Measurements from ENCODE around the gene ARID3B.

Gene ARID3B

DNA sequence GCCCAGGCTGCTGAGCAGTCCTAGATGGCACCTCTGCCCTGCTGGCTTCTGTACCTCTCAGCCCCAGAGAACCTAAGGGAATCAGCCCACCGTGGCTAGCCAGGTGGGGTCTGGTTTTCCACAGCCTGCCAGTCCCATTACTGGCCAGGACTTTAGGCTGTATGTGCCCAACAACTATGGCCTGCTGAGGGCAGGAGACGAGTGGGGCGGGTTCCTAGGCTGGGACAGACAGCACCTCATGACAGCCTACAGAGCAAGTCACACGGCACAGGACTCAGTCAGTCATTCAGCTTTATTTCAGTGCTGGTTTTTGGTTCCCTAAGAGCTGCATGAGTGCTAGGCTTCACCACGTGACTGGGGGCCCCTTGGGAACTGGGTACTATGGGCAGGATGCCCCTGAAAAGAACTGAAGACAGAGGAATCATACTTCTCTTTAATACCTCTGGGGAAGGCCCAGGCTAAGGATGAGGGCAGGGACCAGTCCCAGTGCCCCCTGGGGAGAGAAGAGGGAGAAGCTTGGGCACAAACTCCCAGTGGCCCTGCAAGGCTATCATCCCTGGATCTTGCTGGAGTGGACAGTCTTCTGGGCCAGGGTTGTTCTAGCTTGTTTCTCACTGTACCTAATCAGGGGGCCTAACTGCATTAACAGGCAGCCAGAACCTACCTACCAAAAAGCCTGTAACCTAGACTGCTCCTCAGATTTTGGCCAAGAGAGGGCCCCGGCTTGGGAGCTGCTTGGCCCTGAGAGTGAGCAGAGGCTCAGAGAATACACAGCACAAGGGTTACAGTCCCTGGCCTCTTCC, 89.5 kb downstream of the ARID3B start:
- in situ Hi-C loops (cut with MboI; ENCODE audit: low sequenced_read_pairs, unreplicated experiment) = loop anchor here (25.0 kb wide), 1 partner anchor 307 kb away; the partner anchor contains the start of gene COX5A
- TF ChIP-seq, protein P1, sequence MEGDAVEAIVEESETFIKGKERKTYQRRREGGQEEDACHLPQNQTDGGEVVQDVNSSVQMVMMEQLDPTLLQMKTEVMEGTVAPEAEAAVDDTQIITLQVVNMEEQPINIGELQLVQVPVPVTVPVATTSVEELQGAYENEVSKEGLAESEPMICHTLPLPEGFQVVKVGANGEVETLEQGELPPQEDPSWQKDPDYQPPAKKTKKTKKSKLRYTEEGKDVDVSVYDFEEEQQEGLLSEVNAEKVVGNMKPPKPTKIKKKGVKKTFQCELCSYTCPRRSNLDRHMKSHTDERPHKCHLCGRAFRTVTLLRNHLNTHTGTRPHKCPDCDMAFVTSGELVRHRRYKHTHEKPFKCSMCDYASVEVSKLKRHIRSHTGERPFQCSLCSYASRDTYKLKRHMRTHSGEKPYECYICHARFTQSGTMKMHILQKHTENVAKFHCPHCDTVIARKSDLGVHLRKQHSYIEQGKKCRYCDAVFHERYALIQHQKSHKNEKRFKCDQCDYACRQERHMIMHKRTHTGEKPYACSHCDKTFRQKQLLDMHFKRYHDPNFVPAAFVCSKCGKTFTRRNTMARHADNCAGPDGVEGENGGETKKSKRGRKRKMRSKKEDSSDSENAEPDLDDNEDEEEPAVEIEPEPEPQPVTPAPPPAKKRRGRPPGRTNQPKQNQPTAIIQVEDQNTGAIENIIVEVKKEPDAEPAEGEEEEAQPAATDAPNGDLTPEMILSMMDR (IDR thresholded peaks at IDR 0.05; ENCODE audit: borderline replicate concordance, control extremely low read depth, extremely low read depth, insufficient read depth, missing control alignments) = no peak
- DNase-seq (ENCODE audit: low spot score) = no peak

DNA sequence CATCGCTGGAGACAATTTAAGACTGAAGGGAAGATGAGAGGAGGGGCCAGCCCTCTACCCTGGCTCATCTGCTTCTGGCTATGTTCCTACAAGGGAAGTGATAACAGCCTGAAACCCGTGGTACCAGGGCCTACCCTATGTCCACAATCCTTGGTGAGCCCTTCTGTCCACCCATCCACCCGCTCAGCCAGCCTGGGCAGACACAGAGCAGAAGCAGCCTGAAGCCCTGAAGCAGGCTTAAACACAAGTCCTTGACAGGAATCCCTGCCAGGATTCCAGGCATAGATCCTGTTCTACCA, 90.0 kb downstream of the ARID3B start:
- DNase-seq (ENCODE audit: low spot score) = no peak
- in situ Hi-C loops (cut with MboI; ENCODE audit: low sequenced_read_pairs, unreplicated experiment) = loop anchor here (25.0 kb wide), 1 partner anchor 306 kb away; the partner anchor contains the start of gene COX5A
- TF ChIP-seq, protein P1 (IDR thresholded peaks at IDR 0.05; ENCODE audit: borderline replicate concordance, control extremely low read depth, extremely low read depth, insufficient read depth, missing control alignments) = no peak

DNA sequence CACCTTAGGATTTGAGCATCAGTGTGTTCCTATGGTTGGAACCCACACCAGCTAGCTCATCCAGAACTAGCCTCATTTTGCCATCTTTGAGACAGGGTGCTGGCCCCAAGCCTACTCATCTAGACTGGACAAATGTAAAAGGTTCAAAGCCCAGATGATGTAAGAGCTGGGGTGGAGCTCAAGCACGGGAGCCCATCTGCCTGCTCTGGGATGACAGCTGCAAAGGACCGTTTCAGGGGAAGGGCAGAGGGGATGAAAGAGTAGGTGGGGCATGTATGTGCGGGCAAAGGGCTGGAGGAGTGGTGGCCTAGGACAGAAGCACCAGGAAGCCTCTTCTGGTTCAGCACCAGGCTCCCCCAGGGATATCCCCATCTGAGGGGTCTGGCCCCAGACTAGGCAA, 90.4 kb downstream of the ARID3B start:
- TF ChIP-seq, protein P1 (IDR thresholded peaks at IDR 0.05; ENCODE audit: borderline replicate concordance, control extremely low read depth, extremely low read depth, insufficient read depth, missing control alignments) = no peak
- DNase-seq (ENCODE audit: low spot score) = no peak
- in situ Hi-C loops (cut with MboI; ENCODE audit: low sequenced_read_pairs, unreplicated experiment) = loop anchor here (25.0 kb wide), 1 partner anchor 306 kb away; the partner anchor contains the start of gene COX5A

DNA sequence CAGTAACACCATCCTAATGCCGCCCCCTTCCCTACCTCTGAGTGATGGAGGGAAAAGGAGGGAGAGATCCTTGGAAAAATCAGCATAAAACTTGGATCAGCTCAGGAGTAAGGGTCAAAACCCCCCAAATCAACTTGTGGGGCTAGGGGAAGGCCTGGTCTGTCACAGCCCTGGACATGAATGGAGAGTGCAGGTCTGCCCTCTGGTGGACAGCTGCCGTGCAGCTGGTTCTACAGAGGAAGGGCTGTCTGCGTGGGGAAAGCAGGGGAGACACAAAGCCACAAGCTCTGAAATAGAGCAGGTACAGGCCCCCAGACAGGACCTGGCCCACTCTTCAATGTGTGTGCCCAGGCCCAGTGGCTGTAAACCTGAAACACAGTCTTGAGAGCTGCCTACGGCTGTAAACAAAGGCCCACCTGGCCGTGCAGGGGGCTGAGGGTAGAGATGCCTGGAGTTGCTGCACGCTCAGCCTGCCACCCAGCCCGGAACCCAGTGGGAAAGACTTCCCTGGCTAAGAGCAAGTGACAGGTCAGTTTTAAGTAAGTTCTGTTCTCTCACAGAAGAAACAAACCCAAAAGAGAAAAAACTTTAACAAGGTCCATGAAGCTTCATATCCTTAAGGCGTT, 91.0 kb downstream of the ARID3B start:
- DNase-seq (ENCODE audit: low spot score) = peak; percentile 86
- in situ Hi-C loops (cut with MboI; ENCODE audit: low sequenced_read_pairs, unreplicated experiment) = loop anchor here (25.0 kb wide), 1 partner anchor 305 kb away; the partner anchor contains the start of gene COX5A
- TF ChIP-seq, protein P1 (IDR thresholded peaks at IDR 0.05; ENCODE audit: borderline replicate concordance, control extremely low read depth, extremely low read depth, insufficient read depth, missing control alignments) = peak; percentile 81

DNA sequence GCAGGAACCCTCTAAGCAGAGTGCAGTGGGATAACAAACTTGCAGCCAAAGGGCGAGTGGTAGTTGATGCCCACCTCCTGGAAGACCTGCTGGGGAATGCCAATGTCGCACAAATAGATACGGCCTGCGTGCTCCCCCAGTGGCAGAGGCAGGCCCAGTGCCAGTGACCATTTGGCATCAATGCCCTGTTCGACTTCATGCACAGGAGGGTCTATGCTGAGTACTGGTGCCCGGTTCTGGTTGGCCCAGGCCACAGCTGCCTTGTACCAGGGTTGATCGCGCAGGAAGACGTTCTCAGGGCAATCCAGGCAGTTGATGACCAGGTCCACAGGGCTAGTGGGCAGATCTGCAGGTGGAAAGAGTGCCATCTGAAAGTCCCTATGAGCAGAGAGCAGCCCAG, 91.6 kb downstream of the ARID3B start:
- TF ChIP-seq, protein P1 (IDR thresholded peaks at IDR 0.05; ENCODE audit: borderline replicate concordance, control extremely low read depth, extremely low read depth, insufficient read depth, missing control alignments) = no peak
- in situ Hi-C loops (cut with MboI; ENCODE audit: low sequenced_read_pairs, unreplicated experiment) = loop anchor here (25.0 kb wide), 1 partner anchor 305 kb away; the partner anchor contains the start of gene COX5A
- no peak for DNase-seq (ENCODE audit: low spot score)

DNA sequence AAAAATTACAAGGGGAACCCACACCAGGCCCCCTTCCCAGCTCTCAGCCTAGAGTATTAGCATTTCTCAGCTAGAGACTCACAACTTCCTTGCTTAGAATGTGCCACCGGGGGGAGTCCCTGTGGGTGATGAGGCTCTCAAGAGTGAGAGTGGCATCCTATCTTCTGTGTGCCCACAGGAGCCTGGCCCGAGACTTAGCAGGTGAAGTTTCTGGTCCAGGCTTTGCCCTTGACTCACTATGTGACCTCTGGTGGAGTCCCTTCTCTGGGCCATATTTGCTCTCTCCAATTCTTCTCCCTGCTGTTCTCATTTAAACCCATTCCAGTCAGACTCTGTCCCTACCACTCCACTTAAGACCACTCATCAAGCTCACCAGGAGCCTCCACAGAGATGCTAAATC, 92.8 kb downstream of the ARID3B start:
- in situ Hi-C loops (cut with MboI; ENCODE audit: low sequenced_read_pairs, unreplicated experiment) = loop anchor here (25.0 kb wide), 1 partner anchor 304 kb away; the partner anchor contains the start of gene COX5A
- TF ChIP-seq, protein P1 (IDR thresholded peaks at IDR 0.05; ENCODE audit: borderline replicate concordance, control extremely low read depth, extremely low read depth, insufficient read depth, missing control alignments) = no peak
- no peak for DNase-seq (ENCODE audit: low spot score)
